Neutrophil (primary cell): ENCODE results near the gene ACYP2.

Experiments used
- H3K27ac ChIP-seq: fragments of 200-600 bp; sonication (generic); 2 replicates; pipeline ENCODE4 v1.5.1; 2016; ENCODE audit warnings: mild to moderate bottlenecking, moderate library complexity
- H3K27me3 ChIP-seq: fragments of 200-600 bp; sonication (generic); 2 replicates; pipeline ENCODE4 v1.6.0; 2016; ENCODE audit warnings: mild to moderate bottlenecking
- H3K36me3 ChIP-seq: fragments of 200-600 bp; sonication (generic); 2 replicates; pipeline ENCODE4 v1.5.1; 2017
- H3K4me1 ChIP-seq, 2 experiments: fragments of 200-600 bp in 1 of 2; sonication (generic) in 1 of 2; 1 replicate in 1 of 2; 2 replicates in 1 of 2; pipeline versions ENCODE4 v1.5.1 to v1.6.1; 2013 to 2016; ENCODE audit warnings: low read depth in 1 of 2, low read length in 1 of 2, mild to moderate bottlenecking in 1 of 2, moderate library complexity in 1 of 2; ENCODE audit not compliant: control insufficient read depth in 1 of 2, insufficient read depth in 1 of 2
- H3K4me3 ChIP-seq, 2 experiments: fragments of 200-600 bp in 1 of 2; sonication (generic) in 1 of 2; 1 replicate in 1 of 2; 2 replicates in 1 of 2; pipeline ENCODE4 v1.5.1; 2013 to 2016; ENCODE audit warnings: low read depth in 1 of 2, low read length in 1 of 2, mild to moderate bottlenecking in 1 of 2, moderate library complexity in 1 of 2
- H3K9me3 ChIP-seq: fragments of 200-600 bp; sonication (generic); 2 replicates; pipeline ENCODE4 v1.5.1; 2016
- CTCF ChIP-seq: fragments of 200-600 bp; sonication (generic); IDR thresholded peaks from 2 replicates; pipeline ENCODE4 v1.5.1; 2016; ENCODE audit warnings: antibody characterized with exemption

The ACYP2 gene

GRCh38 chr2:54295911-54296310 is 180.5 kb downstream of the ACYP2 start:
- Histone ChIP-seq H3K36me3 (no peaks in the 10 kb centered on the region), H3K4me3 (no peak overlapping the region), H3K4me1 (no peaks in the 10 kb centered on the region), H3K27ac (no peak overlapping the region), H3K9me3 (no peaks in the 10 kb centered on the region), H3K27me3 (no peaks in the 10 kb centered on the region)
- no peak for TF ChIP-seq CTCF

- Histone ChIP-seq H3K4me1 (no peaks in the 10 kb centered on the region), H3K9me3 (no peaks in the 10 kb centered on the region), H3K27me3 (no peaks in the 10 kb centered on the region), H3K27ac (no peak overlapping the region), H3K36me3 (no peaks in the 10 kb centered on the region), H3K4me3 (no peak overlapping the region)
- no peak for TF ChIP-seq CTCF
Observed at GRCh38 chr2:54298514-54298913, 183.1 kb downstream of the ACYP2 start.

- no peaks in the 10 kb centered on the region for H3K9me3 ChIP-seq
- no peak overlapping the region for H3K4me3 ChIP-seq
- H3K27ac ChIP-seq = no peak overlapping the region
- no peaks in the 10 kb centered on the region for H3K27me3 ChIP-seq
- TF ChIP-seq CTCF = no peak
- no peaks in the 10 kb centered on the region for H3K4me1 ChIP-seq
- H3K36me3 ChIP-seq = no peaks in the 10 kb centered on the region
Observed at GRCh38 chr2:54303631-54304030, 188.2 kb downstream of the ACYP2 start.

GRCh38 chr2:54306556-54306955 is 191.1 kb downstream of the ACYP2 start:
- H3K9me3 ChIP-seq = no peaks in the 10 kb centered on the region
- H3K4me1 ChIP-seq = no peaks in the 10 kb centered on the region
- H3K36me3 ChIP-seq = no peaks in the 10 kb centered on the region
- H3K27ac ChIP-seq = no peak overlapping the region
- TF ChIP-seq CTCF = no peak
- no peaks in the 10 kb centered on the region for H3K27me3 ChIP-seq
- H3K4me3 ChIP-seq = no peak overlapping the region

- Histone ChIP-seq H3K4me1 (no peaks in the 10 kb centered on the region), H3K9me3 (no peaks in the 10 kb centered on the region), H3K27ac (no peak overlapping the region), H3K27me3 (no peaks in the 10 kb centered on the region), H3K36me3 (no peaks in the 10 kb centered on the region), H3K4me3 (no peak overlapping the region)
- TF ChIP-seq CTCF = no peak
Observed at GRCh38 chr2:54308186-54308585, 192.8 kb downstream of the ACYP2 start.

GRCh38 chr2:54308782-54309181 is 193.4 kb downstream of the ACYP2 start:
- H3K4me3 ChIP-seq = no peak overlapping the region
- no peak overlapping the region for H3K27ac ChIP-seq
- no peaks in the 10 kb centered on the region for H3K9me3 ChIP-seq
- no peaks in the 10 kb centered on the region for H3K36me3 ChIP-seq
- H3K27me3 ChIP-seq = no peaks in the 10 kb centered on the region
- TF ChIP-seq CTCF = no peak
- H3K4me1 ChIP-seq = no peaks in the 10 kb centered on the region
